Measurements from ENCODE around the gene LARP7. TPM values are rescaled to one million over a fixed set of nuclear protein-coding genes. Genes with fewer than 3 reads are reported as not detected.

The LARP7 gene
- total and polyA plus RNA-seq, 8 donors: 27.7 to 109 (median 92.9) TPM

GRCh38 chr4:112646632-112647537 is 9.9 kb downstream of the LARP7 start:
- Histone ChIP-seq H3K9me3 (no peaks in the 10 kb centered on the region), H3K36me3 (peaks cover 0 to 73% of the 10 kb centered on the region in 2 donors), H3K4me1 (peaks cover 0 to 11% of the 10 kb centered on the region in 2 donors), H3K4me3 (no peak overlapping the region), H3K27me3 (no peaks in the 10 kb centered on the region), H3K27ac (no peak overlapping the region)
- DNase-seq (no peak), ATAC-seq (no peak)
- TF ChIP-seq, protein P1, sequence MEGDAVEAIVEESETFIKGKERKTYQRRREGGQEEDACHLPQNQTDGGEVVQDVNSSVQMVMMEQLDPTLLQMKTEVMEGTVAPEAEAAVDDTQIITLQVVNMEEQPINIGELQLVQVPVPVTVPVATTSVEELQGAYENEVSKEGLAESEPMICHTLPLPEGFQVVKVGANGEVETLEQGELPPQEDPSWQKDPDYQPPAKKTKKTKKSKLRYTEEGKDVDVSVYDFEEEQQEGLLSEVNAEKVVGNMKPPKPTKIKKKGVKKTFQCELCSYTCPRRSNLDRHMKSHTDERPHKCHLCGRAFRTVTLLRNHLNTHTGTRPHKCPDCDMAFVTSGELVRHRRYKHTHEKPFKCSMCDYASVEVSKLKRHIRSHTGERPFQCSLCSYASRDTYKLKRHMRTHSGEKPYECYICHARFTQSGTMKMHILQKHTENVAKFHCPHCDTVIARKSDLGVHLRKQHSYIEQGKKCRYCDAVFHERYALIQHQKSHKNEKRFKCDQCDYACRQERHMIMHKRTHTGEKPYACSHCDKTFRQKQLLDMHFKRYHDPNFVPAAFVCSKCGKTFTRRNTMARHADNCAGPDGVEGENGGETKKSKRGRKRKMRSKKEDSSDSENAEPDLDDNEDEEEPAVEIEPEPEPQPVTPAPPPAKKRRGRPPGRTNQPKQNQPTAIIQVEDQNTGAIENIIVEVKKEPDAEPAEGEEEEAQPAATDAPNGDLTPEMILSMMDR (IDR thresholded peaks at IDR 0.05): no peak
- intact Hi-C loops (cut with DNase I): no loop called here

DNA sequence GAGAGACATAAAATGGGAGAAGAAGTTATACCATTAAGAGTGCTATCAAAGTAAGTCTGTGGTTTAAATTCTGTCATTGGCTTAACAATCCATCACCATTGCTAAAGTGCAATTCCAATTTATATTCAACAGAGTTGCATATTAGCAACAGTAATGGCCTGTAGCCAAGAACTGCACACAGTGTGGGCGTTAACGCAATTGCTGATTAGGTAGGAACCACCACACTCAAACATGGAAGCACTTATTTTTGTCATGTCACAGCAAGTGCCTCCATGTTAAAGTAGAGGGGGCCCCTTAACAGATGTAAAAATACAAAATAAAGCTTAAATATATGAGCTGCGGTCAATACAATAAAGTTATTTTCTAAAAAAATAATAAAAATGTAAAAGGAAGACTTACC is 10.8 kb downstream of the LARP7 start:
- TF ChIP-seq, protein P1 (IDR thresholded peaks at IDR 0.05): no peak
- H3K4me1 ChIP-seq: peaks cover 0 to 10% of the 10 kb centered on the region in 2 donors
- ATAC-seq: no peak
- no peaks in the 10 kb centered on the region for H3K9me3 ChIP-seq
- no peak for DNase-seq
- H3K27me3 ChIP-seq: no peaks in the 10 kb centered on the region
- no peak overlapping the region for H3K27ac ChIP-seq
- H3K4me3 ChIP-seq: no peak overlapping the region
- H3K36me3 ChIP-seq: peaks cover 0 to 80% of the 10 kb centered on the region in 2 donors
- intact Hi-C loops (cut with DNase I): no loop called here

DNA sequence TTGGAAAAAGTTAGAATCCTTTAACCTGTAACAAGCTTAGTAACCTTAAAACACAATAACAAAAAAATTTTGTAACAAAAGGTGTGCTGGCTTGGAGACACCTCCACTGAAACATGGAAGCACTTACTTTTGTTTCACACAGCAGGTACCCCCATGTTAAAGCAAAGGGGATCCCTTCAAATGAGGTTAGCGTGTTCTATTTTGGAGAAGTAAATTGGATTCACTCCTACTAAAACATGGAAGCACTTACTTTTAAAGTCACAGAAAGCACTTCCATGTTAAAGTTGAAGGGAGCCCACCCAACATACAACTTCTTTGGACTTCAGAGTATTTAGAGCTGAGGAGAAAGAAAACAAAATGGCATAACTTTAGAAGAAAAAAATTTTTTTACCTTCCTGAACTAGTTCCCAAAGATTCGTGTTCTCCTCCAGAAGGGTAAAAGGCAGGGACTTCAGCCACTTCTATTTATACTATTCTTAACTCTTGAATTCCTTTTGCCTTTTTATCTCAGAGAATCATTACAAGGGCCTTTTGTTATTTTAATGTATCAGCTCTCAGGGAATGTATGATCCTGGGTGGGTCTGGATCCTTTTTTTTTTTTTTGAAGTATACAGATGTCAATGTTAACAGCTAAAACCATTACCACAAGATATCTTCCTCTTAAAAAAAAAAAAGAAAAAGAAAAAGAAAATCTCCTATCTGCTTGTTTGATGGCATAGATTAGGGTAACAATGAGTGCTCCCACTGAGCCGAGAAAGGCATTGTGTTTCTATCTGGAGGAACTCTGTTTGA is 11.5 kb downstream of the LARP7 start:
- Histone ChIP-seq H3K4me3 (no peak overlapping the region), H3K4me1 (peaks cover 0 to 3% of the 10 kb centered on the region in 2 donors), H3K27ac (no peak overlapping the region), H3K36me3 (peaks cover 0 to 87% of the 10 kb centered on the region in 2 donors), H3K9me3 (no peaks in the 10 kb centered on the region), H3K27me3 (no peaks in the 10 kb centered on the region)
- intact Hi-C loops (cut with DNase I): no loop called here
- TF ChIP-seq, protein P1 (IDR thresholded peaks at IDR 0.05): no peak
- no peak for ATAC-seq
- DNase-seq: no peak

DNA sequence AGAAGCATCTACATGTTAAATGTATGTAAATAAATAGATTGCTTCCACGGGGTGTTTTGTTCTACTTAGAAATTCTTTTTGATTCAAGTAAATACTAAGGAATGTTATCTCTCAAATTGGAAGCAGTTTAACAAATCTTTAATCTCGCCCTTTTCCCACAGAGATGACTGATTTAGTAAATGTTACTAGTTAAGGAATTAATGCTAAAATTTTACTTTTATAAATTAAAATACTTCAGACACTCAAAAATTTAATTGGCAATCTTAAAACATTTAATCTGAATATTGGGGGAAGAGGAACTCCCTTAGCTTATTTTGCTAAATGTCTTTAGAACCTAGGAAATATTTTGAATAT is 12.1 kb downstream of the LARP7 start:
- H3K4me1 ChIP-seq: no peaks in the 10 kb centered on the region
- H3K4me3 ChIP-seq: no peak overlapping the region
- intact Hi-C loops (cut with DNase I): no loop called here
- no peaks in the 10 kb centered on the region for H3K9me3 ChIP-seq
- no peaks in the 10 kb centered on the region for H3K27me3 ChIP-seq
- TF ChIP-seq, protein P1 (IDR thresholded peaks at IDR 0.05): no peak
- ATAC-seq: no peak
- H3K36me3 ChIP-seq: peaks cover 0 to 93% of the 10 kb centered on the region in 2 donors
- DNase-seq: no peak
- no peak overlapping the region for H3K27ac ChIP-seq

- intact Hi-C loops (cut with DNase I): no loop called here
- peaks cover 0 to 98% of the 10 kb centered on the region in 2 donors for H3K36me3 ChIP-seq
- no peaks in the 10 kb centered on the region for H3K4me1 ChIP-seq
- DNase-seq (no peak), ATAC-seq (no peak)
- H3K4me3 ChIP-seq: no peak overlapping the region
- no peaks in the 10 kb centered on the region for H3K9me3 ChIP-seq
- no peak overlapping the region for H3K27ac ChIP-seq
- no peaks in the 10 kb centered on the region for H3K27me3 ChIP-seq
- TF ChIP-seq, protein P1 (IDR thresholded peaks at IDR 0.05): no peak
These were observed 13.4 kb downstream of the LARP7 start for GRCh38 chr4:112650332-112650731.
